Trophoblast cell (in vitro differentiated cells and primary cell): ENCODE results near the gene MYL12A.
A peak's percentile ranks its signal among the peaks of the same experiment; 100 is the strongest.

Source experiments
- DNase-seq, 2 donors: peaks; one replicate each; pipeline ENCODE4 v3.0.0-alpha.2; 2016
- H2AFZ ChIP-seq: 2 replicates; pipeline ENCODE4 v1.6.1; 2013; ENCODE audit warnings: low read length, moderate library complexity, mild to moderate bottlenecking; ENCODE audit not compliant: insufficient read depth, poor library complexity
- H2AK5ac ChIP-seq: 2 replicates; pipeline ENCODE4 v1.6.1; 2013; ENCODE audit warnings: mild to moderate bottlenecking, low read length
- H2BK120ac ChIP-seq: 2 replicates; pipeline ENCODE4 v1.6.1; 2013; ENCODE audit warnings: low read length, mild to moderate bottlenecking, moderate library complexity; ENCODE audit not compliant: insufficient read depth, poor library complexity
- H2BK12ac ChIP-seq: 2 replicates; pipeline ENCODE4 v1.6.1; 2013; ENCODE audit warnings: mild to moderate bottlenecking, low read length, moderate library complexity
- H2BK5ac ChIP-seq: 2 replicates; pipeline ENCODE4 v1.6.1; 2013; ENCODE audit warnings: low read length, low read depth, moderate library complexity, mild to moderate bottlenecking; ENCODE audit not compliant: poor library complexity
- H3K14ac ChIP-seq: 2 replicates; pipeline ENCODE4 v1.6.1; 2013; ENCODE audit warnings: mild to moderate bottlenecking, low read length
- H3K18ac ChIP-seq: 2 replicates; pipeline ENCODE4 v1.6.1; 2013; ENCODE audit warnings: mild to moderate bottlenecking, low read length
- H3K23ac ChIP-seq: 2 replicates; pipeline ENCODE4 v1.6.1; 2013; ENCODE audit warnings: low read length
- H3K27ac ChIP-seq: 2 replicates; pipeline ENCODE4 v1.5.1; 2013; ENCODE audit warnings: low read depth, mild to moderate bottlenecking, inconsistent platforms, low read length, moderate library complexity
- H3K27me3 ChIP-seq: 2 replicates; pipeline ENCODE4 v1.6.1; 2013; ENCODE audit warnings: inconsistent platforms, mild to moderate bottlenecking, low read length, moderate library complexity; ENCODE audit not compliant: insufficient read depth
- H3K36me3 ChIP-seq, 2 experiments: 1 replicate in 1 of 2; 2 replicates in 1 of 2; pipeline ENCODE4 v1.6.1; 2013; ENCODE audit warnings: low read length in 2 of 2, mild to moderate bottlenecking in 2 of 2, moderate library complexity in 1 of 2; ENCODE audit not compliant: insufficient read depth in 2 of 2, control insufficient read depth in 1 of 2
- H3K4ac ChIP-seq: 2 replicates; pipeline ENCODE4 v1.6.1; 2013; ENCODE audit warnings: low read depth, mild to moderate bottlenecking, low read length, moderate library complexity
- H3K4me1 ChIP-seq, 2 experiments: 1 replicate in 1 of 2; 2 replicates in 1 of 2; pipeline ENCODE4 v1.6.1; 2013; ENCODE audit warnings: low read length in 2 of 2, mild to moderate bottlenecking in 2 of 2, moderate library complexity in 1 of 2; ENCODE audit not compliant: insufficient read depth in 2 of 2, control insufficient read depth in 1 of 2
- H3K4me2 ChIP-seq: 2 replicates; pipeline ENCODE4 v1.6.1; 2013; ENCODE audit warnings: inconsistent platforms, mild to moderate bottlenecking, low read length, moderate library complexity
- H3K4me3 ChIP-seq: 2 replicates; pipeline ENCODE4 v1.5.1; 2013; ENCODE audit warnings: mild to moderate bottlenecking, low read depth, low read length, inconsistent platforms
- H3K79me1 ChIP-seq: one replicate; pipeline ENCODE4 v1.6.1; 2013; ENCODE audit warnings: low read length
- H3K79me2 ChIP-seq: 2 replicates; pipeline ENCODE4 v1.6.1; 2013; ENCODE audit warnings: low read length, mild to moderate bottlenecking; ENCODE audit not compliant: control insufficient read depth, insufficient read depth, poor library complexity
- H3K9ac ChIP-seq: 2 replicates; pipeline ENCODE4 v1.6.1; 2013; ENCODE audit warnings: mild to moderate bottlenecking, low read length
- H3K9me3 ChIP-seq: 2 replicates; pipeline ENCODE4 v1.6.1; 2013; ENCODE audit warnings: low read depth, mild to moderate bottlenecking, control low read depth, inconsistent platforms, low read length; ENCODE audit not compliant: insufficient read depth
- H4K12ac ChIP-seq: 2 replicates; pipeline ENCODE4 v1.6.1; 2013; ENCODE audit warnings: low read depth, mild to moderate bottlenecking, low read length, moderate library complexity
- H4K8ac ChIP-seq: 2 replicates; pipeline ENCODE4 v1.6.1; 2013; ENCODE audit warnings: low read depth, mild to moderate bottlenecking, low read length, moderate library complexity
- H4K91ac ChIP-seq: one replicate; pipeline ENCODE4 v1.6.1; 2013; ENCODE audit warnings: low read depth, mild to moderate bottlenecking, low read length, moderate library complexity
- WGBS: extraction: QIAGEN DNeasy Blood & Tissue Kit; methylation state at CpG from one replicate; pipeline ENCODE4 v1.1.7; 2013; ENCODE audit warnings: missing lambda C conversion rate; ENCODE audit not compliant: insufficient read length, insufficient coverage; ENCODE audit errors: extremely low coverage; 5-methylcytosine and 5-hydroxymethylcytosine counted together

MYL12A gene

GRCh38 chr18:3245185-3245564, 2.4 kb upstream of the MYL12A start:
- Histone ChIP-seq H3K4ac (no peak overlapping the region), H4K8ac (no peak overlapping the region), H3K14ac (no peak overlapping the region), H2BK5ac (no peak overlapping the region), H2AFZ (no peak overlapping the region), H3K18ac (no peak overlapping the region), H3K9me3 (peaks cover 6% of the 10 kb centered on the region), H2BK12ac (no peak overlapping the region), H3K9ac (no peak overlapping the region), H3K23ac (no peak overlapping the region), H2AK5ac (no peak overlapping the region), H2BK120ac (no peak overlapping the region), H4K12ac (no peak overlapping the region), H3K79me2 (peaks cover 12% of the 10 kb centered on the region), H3K79me1 (peaks cover 17% of the 10 kb centered on the region), H4K91ac (no peak overlapping the region), H3K36me3 (peaks cover 0 to 6% of the 10 kb centered on the region in 2 experiments), H3K4me1 (peaks cover 2 to 5% of the 10 kb centered on the region in 2 experiments), H3K4me2 (no peak overlapping the region), H3K4me3 (no peak overlapping the region), H3K27ac (no peak overlapping the region), H3K27me3 (no peaks in the 10 kb centered on the region)
- DNase-seq: no peak
- no CpG with 5 or more reads among the region's 1 CpG for WGBS

- H2BK120ac ChIP-seq: peak overlapping the region; percentile 85
- peaks cover 6% of the 10 kb centered on the region for H3K9me3 ChIP-seq
- no peak overlapping the region for H3K4me3 ChIP-seq
- H3K79me2 ChIP-seq: peaks cover 12% of the 10 kb centered on the region
- H2AK5ac ChIP-seq: no peak overlapping the region
- DNase-seq: peak; percentile 91 to 94
- peaks cover 17% of the 10 kb centered on the region for H3K79me1 ChIP-seq
- H3K9ac ChIP-seq: no peak overlapping the region
- H4K12ac ChIP-seq: peak overlapping the region; percentile 54
- peak overlapping the region; percentile 83 for H4K91ac ChIP-seq
- WGBS: 100% methylated on average over 3 of the region's 29 CpGs
- no peak overlapping the region for H3K4ac ChIP-seq
- peak overlapping the region; percentile 92 for H4K8ac ChIP-seq
- peaks cover 2 to 5% of the 10 kb centered on the region in 2 experiments for H3K4me1 ChIP-seq
- H3K4me2 ChIP-seq: peak overlapping the region; percentile 49
- H2BK12ac ChIP-seq: peak overlapping the region; percentile 16
- H3K27me3 ChIP-seq: no peaks in the 10 kb centered on the region
- H3K14ac ChIP-seq: no peak overlapping the region
- H3K18ac ChIP-seq: no peak overlapping the region
- no peak overlapping the region for H2AFZ ChIP-seq
- H2BK5ac ChIP-seq: no peak overlapping the region
- peak overlapping the region; percentile 75 for H3K27ac ChIP-seq
- peaks cover 0 to 5% of the 10 kb centered on the region in 2 experiments for H3K36me3 ChIP-seq
- no peak overlapping the region for H3K23ac ChIP-seq
Measured at GRCh38 chr18:3245853-3246634, 1.6 kb upstream of the MYL12A start.

- H3K9ac ChIP-seq: no peak overlapping the region
- H3K4ac ChIP-seq: peak overlapping the region; percentile 88
- peak overlapping the region; percentile 85 for H3K14ac ChIP-seq
- peak overlapping the region; percentile 90 for H2AK5ac ChIP-seq
- DNase-seq: peak in 1 of 2 donors; percentile 50
- H2BK120ac ChIP-seq: peak overlapping the region; percentile 85
- H3K27ac ChIP-seq: peak overlapping the region; percentile 75
- WGBS: no CpG with 5 or more reads among the region's 23 CpGs
- H4K8ac ChIP-seq: peak overlapping the region; percentile 94
- H2BK12ac ChIP-seq: peak overlapping the region; percentile 16
- peak overlapping the region; percentile 49 for H3K4me2 ChIP-seq
- no peak overlapping the region for H3K23ac ChIP-seq
- H3K27me3 ChIP-seq: no peaks in the 10 kb centered on the region
- H3K36me3 ChIP-seq: peaks cover 0 to 4% of the 10 kb centered on the region in 2 experiments
- H2BK5ac ChIP-seq: peak overlapping the region; percentile 92
- peak overlapping the region; percentile 90 for H4K12ac ChIP-seq
- H2AFZ ChIP-seq: peak overlapping the region; percentile 67
- H3K79me2 ChIP-seq: peaks cover 12% of the 10 kb centered on the region
- peaks cover 2 to 5% of the 10 kb centered on the region in 2 experiments for H3K4me1 ChIP-seq
- H3K9me3 ChIP-seq: no peaks in the 10 kb centered on the region
- no peak overlapping the region for H3K4me3 ChIP-seq
- peak overlapping the region; percentile 83 for H4K91ac ChIP-seq
- peak overlapping the region; percentile 69 for H3K18ac ChIP-seq
- H3K79me1 ChIP-seq: peaks cover 17% of the 10 kb centered on the region
Measured at GRCh38 chr18:3246635-3247239, 864 bp upstream of the MYL12A start.

DNA sequence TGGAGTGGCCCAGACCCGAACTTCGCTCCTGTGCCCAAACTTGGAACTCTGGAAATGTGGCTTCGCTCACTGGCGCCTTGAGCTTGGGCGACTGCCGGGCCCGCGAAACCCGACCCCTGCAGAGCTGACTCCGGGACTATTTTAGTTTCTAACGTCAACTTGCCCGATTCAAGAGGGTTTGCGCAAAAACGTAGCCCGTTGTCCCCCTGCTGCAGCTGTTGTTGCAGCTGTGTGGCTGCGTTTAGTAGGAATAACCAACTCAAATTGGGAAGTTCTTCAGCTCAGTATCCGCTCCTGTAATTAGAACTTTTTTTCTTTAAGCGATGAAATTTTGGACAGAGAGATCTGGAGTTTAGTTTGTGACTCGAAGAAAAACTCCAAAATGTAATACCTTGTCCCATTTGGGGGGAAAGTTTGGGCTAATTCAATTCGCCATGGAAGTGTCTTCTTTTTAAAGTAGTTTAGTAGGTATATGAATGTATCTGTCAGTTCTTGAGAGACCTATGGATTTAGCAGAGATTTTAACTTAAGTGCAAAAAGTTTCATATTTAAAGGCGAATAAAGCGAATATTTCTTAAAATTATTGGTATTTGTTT, 559 bp downstream of the MYL12A start:
- Histone ChIP-seq H3K79me1 (peaks cover 17% of the 10 kb centered on the region), H2AK5ac (peak overlapping the region; percentile 98), H3K4ac (peak overlapping the region; percentile 100), H2AFZ (peak overlapping the region; percentile 53), H3K36me3 (peaks cover 0 to 5% of the 10 kb centered on the region in 2 experiments), H4K91ac (peak overlapping the region; percentile 99), H3K4me2 (peak overlapping the region; percentile 65), H3K18ac (peak overlapping the region; percentile 96), H3K9ac (peak overlapping the region; percentile 99), H3K4me3 (peak overlapping the region; percentile 97), H2BK5ac (peak overlapping the region; percentile 88), H3K27ac (peak overlapping the region; percentile 94), H3K79me2 (peaks cover 12% of the 10 kb centered on the region), H4K8ac (peak overlapping the region; percentile 92), H3K27me3 (no peaks in the 10 kb centered on the region), H2BK12ac (no peak overlapping the region), H4K12ac (peak overlapping the region; percentile 95), H3K4me1 (peaks cover 2 to 5% of the 10 kb centered on the region in 2 experiments), H3K9me3 (no peaks in the 10 kb centered on the region), H3K14ac (peak overlapping the region; percentile 99), H3K23ac (no peak overlapping the region), H2BK120ac (peak overlapping the region; percentile 99)
- DNase-seq: peak; percentile 12 to 53
- no CpG with 5 or more reads among the region's 22 CpGs for WGBS
